B cell (primary cell): ENCODE data around the gene FXYD2.

Source experiments
- CTCF ChIP-seq: fragments of 200-600 bp; IDR thresholded peaks from one replicate; pipeline ENCODE4 v1.8.0; 2022; ENCODE audit warnings: antibody characterized with exemption, mild to moderate bottlenecking
- EZH2 ChIP-seq: IDR thresholded peaks from 2 replicates; pipeline ENCODE4 v1.6.1; 2012; ENCODE audit warnings: borderline replicate concordance, low read depth, mild to moderate bottlenecking, moderate library complexity, low read length; ENCODE audit not compliant: insufficient read depth, poor library complexity, severe bottlenecking

GRCh38 chr11:117828611-117829368 lies 4.2 kb upstream of the FXYD2 start:
- TF ChIP-seq EZH2 (no peak), CTCF (no peak)
